Heart left ventricle (tissue), 13 donors: ENCODE measurements around the gene RGS18.

ENCODE experiments used
- POLR2A ChIP-seq, 2 donors: fragments of 450-650 bp; IDR thresholded peaks; one replicate each; pipeline ENCODE4 v1.6.1; 2017; ENCODE audit warnings: antibody characterized with exemption in 2 of 2, mild to moderate bottlenecking in 2 of 2, moderate library complexity in 2 of 2
- TF ChIP-seq, protein P1 (sequence below), 12 donors: fragments of 200-600 bp; sonication (generic) in 4 of 12; IDR thresholded peaks; one replicate each; pipeline versions ENCODE4 v1.5.0 to v1.8.0; 2018 to 2022; ENCODE audit warnings: antibody characterized with exemption in 12 of 12, mild to moderate bottlenecking in 5 of 12
- donor health status: ischemic (EF 13 %, LVEDD 7.1; RV severe dilation, severe dysfunction).
- donor health status: DM: no; HTN: yes; CAD: no.
- donor health status: DM: no; HTN: no; CAD: no.
- donor health status: ischemic (EF 25% LVEDD 6.9; RV normal size, moderate dysfunction).
- donor health status: ischemic (EF 25% LVEDD 5.7; RV mildly dilated, moderate dysfunction).
- donor health status: ischemic (EF 35%, LVEDD 5.7; RV mildly dilated, moderate dysfunction).
- donor health status: nonischemic (EF 11% LVEDD 7.7; RV severe dilation, severe dysfunction).
- donor health status: DM: yes; HTN: yes; CAD: no.
- donor health status: PGD.
- donor health status: ischemic (EF 29% LVEDD 5.4; RV normal size, mild dysfunction).
- donor health status: nonischemic (EF 23%, LVEDD 6.1; RV moderate dilation, normal function).

- TF ChIP-seq, protein P1, sequence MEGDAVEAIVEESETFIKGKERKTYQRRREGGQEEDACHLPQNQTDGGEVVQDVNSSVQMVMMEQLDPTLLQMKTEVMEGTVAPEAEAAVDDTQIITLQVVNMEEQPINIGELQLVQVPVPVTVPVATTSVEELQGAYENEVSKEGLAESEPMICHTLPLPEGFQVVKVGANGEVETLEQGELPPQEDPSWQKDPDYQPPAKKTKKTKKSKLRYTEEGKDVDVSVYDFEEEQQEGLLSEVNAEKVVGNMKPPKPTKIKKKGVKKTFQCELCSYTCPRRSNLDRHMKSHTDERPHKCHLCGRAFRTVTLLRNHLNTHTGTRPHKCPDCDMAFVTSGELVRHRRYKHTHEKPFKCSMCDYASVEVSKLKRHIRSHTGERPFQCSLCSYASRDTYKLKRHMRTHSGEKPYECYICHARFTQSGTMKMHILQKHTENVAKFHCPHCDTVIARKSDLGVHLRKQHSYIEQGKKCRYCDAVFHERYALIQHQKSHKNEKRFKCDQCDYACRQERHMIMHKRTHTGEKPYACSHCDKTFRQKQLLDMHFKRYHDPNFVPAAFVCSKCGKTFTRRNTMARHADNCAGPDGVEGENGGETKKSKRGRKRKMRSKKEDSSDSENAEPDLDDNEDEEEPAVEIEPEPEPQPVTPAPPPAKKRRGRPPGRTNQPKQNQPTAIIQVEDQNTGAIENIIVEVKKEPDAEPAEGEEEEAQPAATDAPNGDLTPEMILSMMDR (IDR thresholded peaks at IDR 0.05), result no peak
- no peak for TF ChIP-seq POLR2A (IDR thresholded peaks at IDR 0.05)
Measured at GRCh38 chr1:192147696-192148095, 10.6 kb upstream of the RGS18 start.
